Measurements from ENCODE around the gene IFT20.

The IFT20 gene

GRCh38 chr17:28334666-28335200, 539 bp downstream of the IFT20 start:
- Histone ChIP-seq H3K4me2 (ENCODE audit: insufficient read depth, low read length, poor library complexity, severe bottlenecking) (peak overlapping the region; percentile 74), H3K27ac (replicated peaks; ENCODE audit: low read length) (no peak overlapping the region)
- WGBS, 2 donors (ENCODE audit: extremely low coverage in 2 of 2, insufficient read length in 2 of 2, insufficient replicate concordance in 1 of 2) = no CpG with 5 or more reads among the region's 18 CpGs

GRCh38 chr17:28334171-28334570, 1.1 kb downstream of the IFT20 start:
- WGBS, 2 donors (ENCODE audit: extremely low coverage in 2 of 2, insufficient read length in 2 of 2, insufficient replicate concordance in 1 of 2) = no CpG with 5 or more reads among the region's 6 CpGs

More at GRCh38 chr17:28334666-28335200, 539 bp downstream of the IFT20 start:
- peak overlapping the region; percentile 91 for H2AFZ ChIP-seq (ENCODE audit: low read length)
- no peak overlapping the region for H2BK15ac ChIP-seq (ENCODE audit: low read length)
- no peak overlapping the region for H4K91ac ChIP-seq (ENCODE audit: low read depth, low read length, poor library complexity)
- H3K14ac ChIP-seq (ENCODE audit: low read length) = no peak overlapping the region
- H2BK12ac ChIP-seq (ENCODE audit: low read length) = no peak overlapping the region
- H3K4ac ChIP-seq (ENCODE audit: low read length) = no peak overlapping the region
- no peak overlapping the region for H2AK5ac ChIP-seq (ENCODE audit: low read depth, low read length)
- no peak for DNase-seq (ENCODE audit: low spot score)
- peak overlapping the region; percentile 79 for H3K18ac ChIP-seq (ENCODE audit: low read length)
- no peaks in the 10 kb centered on the region for H3K27me3 ChIP-seq (ENCODE audit: control insufficient read depth in 3 of 3, insufficient read depth in 3 of 3, low read depth in 1 of 3, low read length in 3 of 3)
- peaks cover 8 to 10% of the 10 kb centered on the region in 2 donors for H3K4me1 ChIP-seq (ENCODE audit: control insufficient read depth in 2 of 2, insufficient read depth in 1 of 2, low read depth in 1 of 2, low read length in 2 of 2)
- no peak overlapping the region for H2BK5ac ChIP-seq (ENCODE audit: low read length)
- no peak overlapping the region for H3K23ac ChIP-seq (ENCODE audit: low read depth, low read length, poor library complexity)
- peaks cover 7% of the 10 kb centered on the region for H3K79me1 ChIP-seq (ENCODE audit: low read depth, low read length)
- H3K36me3 ChIP-seq (replicated peaks in 1 of 2; ENCODE audit: control insufficient read depth in 2 of 2, insufficient read depth in 2 of 2, low read length in 2 of 2) = peaks cover 7 to 28% of the 10 kb centered on the region in 2 donors
- H3K4me3 ChIP-seq (ENCODE audit: low read length in 2 of 2) = peak overlapping the region; percentile 75 to 89
- no peak overlapping the region for H4K8ac ChIP-seq (ENCODE audit: low read depth, low read length)
- H2BK120ac ChIP-seq (ENCODE audit: low read depth, low read length) = no peak overlapping the region
- no peaks in the 10 kb centered on the region for H3K9me3 ChIP-seq (replicated peaks in 1 of 2; ENCODE audit: control insufficient read depth in 2 of 2, insufficient read depth in 1 of 2, low read depth in 1 of 2, low read length in 2 of 2)
- peak overlapping the region; percentile 87 for H3K9ac ChIP-seq (ENCODE audit: low read depth, low read length, poor library complexity)

GRCh38 chr17:28333083-28333746, 2.1 kb downstream of the IFT20 start:
- Histone ChIP-seq H2BK5ac (ENCODE audit: low read length) (no peak overlapping the region), H3K4me3 (ENCODE audit: low read length in 2 of 2) (no peak overlapping the region), H3K9me3 (replicated peaks in 1 of 2; ENCODE audit: control insufficient read depth in 2 of 2, insufficient read depth in 1 of 2, low read depth in 1 of 2, low read length in 2 of 2) (no peaks in the 10 kb centered on the region), H2BK120ac (ENCODE audit: low read depth, low read length) (no peak overlapping the region), H4K8ac (ENCODE audit: low read depth, low read length) (no peak overlapping the region), H4K91ac (ENCODE audit: low read depth, low read length, poor library complexity) (no peak overlapping the region), H3K9ac (ENCODE audit: low read depth, low read length, poor library complexity) (no peak overlapping the region), H2BK12ac (ENCODE audit: low read length) (no peak overlapping the region), H2AFZ (ENCODE audit: low read length) (no peak overlapping the region), H3K36me3 (replicated peaks in 1 of 2; ENCODE audit: control insufficient read depth in 2 of 2, insufficient read depth in 2 of 2, low read length in 2 of 2) (peaks cover 10 to 32% of the 10 kb centered on the region in 2 donors), H3K4me2 (ENCODE audit: insufficient read depth, low read length, poor library complexity, severe bottlenecking) (no peak overlapping the region), H3K14ac (ENCODE audit: low read length) (no peak overlapping the region), H3K27me3 (ENCODE audit: control insufficient read depth in 3 of 3, insufficient read depth in 3 of 3, low read depth in 1 of 3, low read length in 3 of 3) (no peaks in the 10 kb centered on the region), H3K23ac (ENCODE audit: low read depth, low read length, poor library complexity) (no peak overlapping the region), H3K79me1 (ENCODE audit: low read depth, low read length) (peaks cover 5% of the 10 kb centered on the region), H3K4me1 (ENCODE audit: control insufficient read depth in 2 of 2, insufficient read depth in 1 of 2, low read depth in 1 of 2, low read length in 2 of 2) (peaks cover 9 to 13% of the 10 kb centered on the region in 2 donors), H2BK15ac (ENCODE audit: low read length) (no peak overlapping the region), H3K18ac (ENCODE audit: low read length) (no peak overlapping the region), H2AK5ac (ENCODE audit: low read depth, low read length) (no peak overlapping the region), H3K4ac (ENCODE audit: low read length) (no peak overlapping the region), H3K27ac (replicated peaks; ENCODE audit: low read length) (no peak overlapping the region)
- DNase-seq (ENCODE audit: low spot score) = no peak
- no CpG with 5 or more reads among the region's 1 CpG for WGBS, 2 donors (ENCODE audit: extremely low coverage in 2 of 2, insufficient read length in 2 of 2, insufficient replicate concordance in 1 of 2)

More at GRCh38 chr17:28334171-28334570, 1.1 kb downstream of the IFT20 start:
- Histone ChIP-seq H3K18ac (ENCODE audit: low read length) (no peak overlapping the region), H2BK15ac (ENCODE audit: low read length) (no peak overlapping the region), H3K27me3 (ENCODE audit: control insufficient read depth in 3 of 3, insufficient read depth in 3 of 3, low read depth in 1 of 3, low read length in 3 of 3) (no peaks in the 10 kb centered on the region), H2AK5ac (ENCODE audit: low read depth, low read length) (no peak overlapping the region), H4K91ac (ENCODE audit: low read depth, low read length, poor library complexity) (no peak overlapping the region), H2BK5ac (ENCODE audit: low read length) (no peak overlapping the region), H3K9me3 (replicated peaks in 1 of 2; ENCODE audit: control insufficient read depth in 2 of 2, insufficient read depth in 1 of 2, low read depth in 1 of 2, low read length in 2 of 2) (no peaks in the 10 kb centered on the region), H3K14ac (ENCODE audit: low read length) (no peak overlapping the region), H3K79me1 (ENCODE audit: low read depth, low read length) (peaks cover 7% of the 10 kb centered on the region), H3K4me2 (ENCODE audit: insufficient read depth, low read length, poor library complexity, severe bottlenecking) (peak overlapping the region; percentile 74), H3K27ac (replicated peaks; ENCODE audit: low read length) (no peak overlapping the region), H3K4ac (ENCODE audit: low read length) (no peak overlapping the region), H2BK120ac (ENCODE audit: low read depth, low read length) (no peak overlapping the region), H3K4me1 (ENCODE audit: control insufficient read depth in 2 of 2, insufficient read depth in 1 of 2, low read depth in 1 of 2, low read length in 2 of 2) (peaks cover 8 to 12% of the 10 kb centered on the region in 2 donors), H3K23ac (ENCODE audit: low read depth, low read length, poor library complexity) (no peak overlapping the region), H2AFZ (ENCODE audit: low read length) (no peak overlapping the region), H3K9ac (ENCODE audit: low read depth, low read length, poor library complexity) (no peak overlapping the region), H3K4me3 (ENCODE audit: low read length in 2 of 2) (peak overlapping the region in 1 of 2 donors; percentile 75), H4K8ac (ENCODE audit: low read depth, low read length) (no peak overlapping the region), H2BK12ac (ENCODE audit: low read length) (no peak overlapping the region), H3K36me3 (replicated peaks in 1 of 2; ENCODE audit: control insufficient read depth in 2 of 2, insufficient read depth in 2 of 2, low read length in 2 of 2) (peaks cover 10 to 28% of the 10 kb centered on the region in 2 donors)
- DNase-seq (ENCODE audit: low spot score) = no peak

GRCh38 chr17:28331891-28332420, 3.3 kb downstream of the IFT20 start:
- Histone ChIP-seq H3K4me2 (ENCODE audit: insufficient read depth, low read length, poor library complexity, severe bottlenecking) (no peak overlapping the region), H2BK15ac (ENCODE audit: low read length) (no peak overlapping the region), H2BK5ac (ENCODE audit: low read length) (no peak overlapping the region), H2AFZ (ENCODE audit: low read length) (no peak overlapping the region), H3K27ac (replicated peaks; ENCODE audit: low read length) (no peak overlapping the region), H3K4me3 (ENCODE audit: low read length in 2 of 2) (no peak overlapping the region), H3K23ac (ENCODE audit: low read depth, low read length, poor library complexity) (no peak overlapping the region), H2AK5ac (ENCODE audit: low read depth, low read length) (no peak overlapping the region), H3K4ac (ENCODE audit: low read length) (no peak overlapping the region), H4K8ac (ENCODE audit: low read depth, low read length) (no peak overlapping the region), H3K27me3 (ENCODE audit: control insufficient read depth in 3 of 3, insufficient read depth in 3 of 3, low read depth in 1 of 3, low read length in 3 of 3) (no peaks in the 10 kb centered on the region), H4K91ac (ENCODE audit: low read depth, low read length, poor library complexity) (no peak overlapping the region), H3K36me3 (replicated peaks in 1 of 2; ENCODE audit: control insufficient read depth in 2 of 2, insufficient read depth in 2 of 2, low read length in 2 of 2) (peaks cover 17 to 43% of the 10 kb centered on the region in 2 donors), H3K14ac (ENCODE audit: low read length) (no peak overlapping the region), H3K9ac (ENCODE audit: low read depth, low read length, poor library complexity) (no peak overlapping the region), H2BK120ac (ENCODE audit: low read depth, low read length) (no peak overlapping the region), H3K4me1 (ENCODE audit: control insufficient read depth in 2 of 2, insufficient read depth in 1 of 2, low read depth in 1 of 2, low read length in 2 of 2) (peaks cover 16 to 17% of the 10 kb centered on the region in 2 donors), H2BK12ac (ENCODE audit: low read length) (no peak overlapping the region), H3K79me1 (ENCODE audit: low read depth, low read length) (peaks cover 5% of the 10 kb centered on the region), H3K9me3 (replicated peaks in 1 of 2; ENCODE audit: control insufficient read depth in 2 of 2, insufficient read depth in 1 of 2, low read depth in 1 of 2, low read length in 2 of 2) (no peaks in the 10 kb centered on the region), H3K18ac (ENCODE audit: low read length) (no peak overlapping the region)
- no CpG with 5 or more reads among the region's 6 CpGs for WGBS, 2 donors (ENCODE audit: extremely low coverage in 2 of 2, insufficient read length in 2 of 2, insufficient replicate concordance in 1 of 2)
- DNase-seq (ENCODE audit: low spot score) = no peak
